Gastrocnemius medialis (tissue), 4 donors: ENCODE data around the gene GHSR.

Experiments
- CTCF ChIP-seq, 5 experiments: fragments of 450-650 bp in 3 of 5; fragments of 200-600 bp in 2 of 5; sonication (generic) in 2 of 5; IDR thresholded peaks in 4 of 5; conservative IDR thresholded peaks in 1 of 5; 1 replicate in 4 of 5; 2 replicates in 1 of 5; pipeline ENCODE4 v1.5.1; 2016 to 2019; ENCODE audit warnings: antibody characterized with exemption in 5 of 5, mild to moderate bottlenecking in 3 of 5, moderate library complexity in 3 of 5
- POLR2A ChIP-seq, 2 donors: fragments of 450-650 bp; IDR thresholded peaks; one replicate each; pipeline ENCODE4 v1.6.1; 2017; ENCODE audit warnings: antibody characterized with exemption in 2 of 2, mild to moderate bottlenecking in 2 of 2, moderate library complexity in 2 of 2

- TF ChIP-seq CTCF (IDR thresholded peaks at IDR 0.05 in 4 of 5, conservative IDR thresholded peaks at IDR 0.05 in 1 of 5) (no peak), POLR2A (IDR thresholded peaks at IDR 0.05) (no peak)
These were observed 3.4 kb downstream of the GHSR start for GRCh38 chr3:172444821-172445220.
